ENCODE measurements around the gene PRR20A. TPM values are rescaled to one million over a fixed set of nuclear protein-coding genes. Genes with fewer than 3 reads are reported as not detected.
A peak's percentile ranks its signal among the peaks of the same experiment; 100 is the strongest.
"Not testable (repeated sequence)": the region's sequence is repeated elsewhere in the genome, so short reads cannot be mapped to it uniquely, and the experiment has no call there.

The PRR20A gene
- total RNA-seq, result not detected in 2 replicates

DNA sequence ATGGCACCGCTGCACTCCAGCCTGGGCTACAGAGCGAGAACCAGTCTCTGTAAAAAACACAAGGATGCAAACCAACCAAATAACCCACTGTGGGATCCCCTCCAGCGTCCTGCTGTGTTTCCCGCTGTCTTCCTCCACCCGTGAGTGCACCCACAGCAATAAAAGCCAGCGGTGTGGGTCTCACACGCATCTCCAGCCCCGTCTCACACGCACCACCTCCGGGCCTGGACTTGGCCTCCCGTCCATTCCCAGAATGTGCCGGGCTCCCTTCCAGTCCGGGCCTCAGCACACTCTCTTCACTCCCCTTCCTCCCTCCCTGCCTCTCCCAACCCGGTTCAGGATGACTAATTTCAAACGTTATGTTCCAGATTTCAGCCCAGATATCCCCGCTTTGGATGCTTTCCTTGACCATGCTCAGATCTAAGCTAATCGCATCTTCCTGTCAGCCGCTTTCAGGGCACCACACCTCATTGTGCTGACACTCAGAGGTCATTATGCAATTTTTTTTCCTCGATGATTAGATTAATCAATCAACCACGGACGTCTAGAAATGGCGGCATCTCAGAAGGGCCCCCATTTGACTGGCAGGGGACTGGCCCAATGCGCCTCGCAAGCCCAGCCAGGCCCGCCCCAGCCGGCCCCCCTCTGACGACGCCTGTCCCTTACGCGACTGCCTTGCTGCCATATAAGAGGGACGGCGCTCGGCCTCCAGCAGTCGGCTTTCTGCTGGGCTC lies at the start of gene PRR20A:
Gene PRR20A (plus strand): TSS at position 684 of the 734 bp plus-strand sequence. CDS start 387 bp downstream, outside the sequence.
- DNase-seq (ENCODE audit: low read depth); H3K4me3 ChIP-seq (ENCODE audit: low read depth, low read length): not testable (repeated sequence)

- TF ChIP-seq CTCF (conservative IDR thresholded peaks at IDR 0.05; ENCODE audit: low read depth, low read length), result no peak
- H3K4me3 ChIP-seq (ENCODE audit: low read depth, low read length), result no peak overlapping the region
- DNase-seq (ENCODE audit: low read depth), result no peak
These were observed 25.8 kb upstream of the PRR20A start for GRCh38 chr13:57114945-57115344.

- no peak overlapping the region for H3K4me3 ChIP-seq (ENCODE audit: low read depth, low read length)
- no peak for DNase-seq (ENCODE audit: low read depth)
- no peak for TF ChIP-seq CTCF (conservative IDR thresholded peaks at IDR 0.05; ENCODE audit: low read depth, low read length)
These were observed 17.0 kb upstream of the PRR20A start for GRCh38 chr13:57123681-57124080.

- TF ChIP-seq CTCF (conservative IDR thresholded peaks at IDR 0.05; ENCODE audit: low read depth, low read length), result no peak
- H3K4me3 ChIP-seq (ENCODE audit: low read depth, low read length), result no peak overlapping the region
- no peak for DNase-seq (ENCODE audit: low read depth)
These were observed 11.8 kb upstream of the PRR20A start for GRCh38 chr13:57128909-57129308.

- no peak for DNase-seq (ENCODE audit: low read depth)
- TF ChIP-seq CTCF (conservative IDR thresholded peaks at IDR 0.05; ENCODE audit: low read depth, low read length), result no peak
These were observed 4.6 kb upstream of the PRR20A start for GRCh38 chr13:57136093-57136492.

DNA sequence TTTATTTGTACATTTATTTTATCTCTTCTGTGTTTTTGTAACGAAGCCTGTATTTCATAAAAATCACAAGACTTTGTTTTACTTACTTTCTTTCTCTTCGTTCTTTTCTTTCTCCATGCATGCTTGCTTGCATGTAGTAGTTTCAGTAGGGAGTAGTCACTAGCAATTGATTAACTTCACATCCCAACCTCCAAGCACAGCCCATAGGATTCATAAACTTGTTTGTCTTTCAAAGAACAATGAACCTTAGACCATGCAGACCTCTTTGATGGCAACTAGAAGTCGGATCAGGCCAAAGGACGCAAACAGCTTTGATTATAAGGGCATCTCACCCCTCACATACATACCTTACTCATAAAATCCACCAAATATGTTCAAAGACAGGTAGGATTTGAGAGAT lies 3.1 kb upstream of the PRR20A start:
- peak; percentile 2 for DNase-seq (ENCODE audit: low read depth)
- H3K4me3 ChIP-seq (ENCODE audit: low read depth, low read length), result no peak overlapping the region
- TF ChIP-seq CTCF (conservative IDR thresholded peaks at IDR 0.05; ENCODE audit: low read depth, low read length), result no peak

More at GRCh38 chr13:57136093-57136492, 4.6 kb upstream of the PRR20A start:
- no peak overlapping the region for H3K4me3 ChIP-seq (ENCODE audit: low read depth, low read length)

GRCh38 chr13:57138988-57139387 lies 1.7 kb upstream of the PRR20A start:
- no peak for DNase-seq (ENCODE audit: low read depth)
- H3K4me3 ChIP-seq (ENCODE audit: low read depth, low read length), result no peak overlapping the region
- no peak for TF ChIP-seq CTCF (conservative IDR thresholded peaks at IDR 0.05; ENCODE audit: low read depth, low read length)

DNA sequence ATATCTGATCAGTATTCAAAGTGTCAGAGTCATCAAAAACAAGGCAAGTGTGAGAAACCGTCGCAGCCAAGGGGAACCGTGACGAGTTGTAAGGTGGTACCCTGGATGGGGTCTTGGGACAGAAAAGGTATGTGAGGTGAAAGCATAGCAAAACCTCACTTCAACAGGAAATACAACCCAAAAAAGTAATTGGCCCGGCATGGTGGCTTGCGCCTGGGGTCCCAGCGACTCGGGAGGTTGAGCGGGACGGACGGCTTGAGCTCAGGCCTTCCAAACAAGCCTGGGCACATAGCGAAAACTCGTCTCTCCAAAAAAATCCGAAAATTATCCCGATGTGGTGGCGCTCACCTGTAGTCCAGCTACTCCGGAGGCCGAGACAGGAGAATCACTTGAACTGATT lies 937 bp upstream of the PRR20A start:
- DNase-seq (ENCODE audit: low read depth); H3K4me3 ChIP-seq (ENCODE audit: low read depth, low read length): not testable (repeated sequence)

DNA sequence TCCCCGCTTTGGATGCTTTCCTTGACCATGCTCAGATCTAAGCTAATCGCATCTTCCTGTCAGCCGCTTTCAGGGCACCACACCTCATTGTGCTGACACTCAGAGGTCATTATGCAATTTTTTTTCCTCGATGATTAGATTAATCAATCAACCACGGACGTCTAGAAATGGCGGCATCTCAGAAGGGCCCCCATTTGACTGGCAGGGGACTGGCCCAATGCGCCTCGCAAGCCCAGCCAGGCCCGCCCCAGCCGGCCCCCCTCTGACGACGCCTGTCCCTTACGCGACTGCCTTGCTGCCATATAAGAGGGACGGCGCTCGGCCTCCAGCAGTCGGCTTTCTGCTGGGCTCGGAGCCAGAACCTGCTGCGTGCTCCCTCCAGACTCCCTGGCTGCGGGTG lies 6.5 kb downstream of the PRR20A start, which contains the start of gene PRR20B:
Gene PRR20B (plus strand): TSS at position 301 of the 400 bp plus-strand sequence. CDS start 387 bp downstream, outside the sequence.
- DNase-seq (ENCODE audit: low read depth), result not testable (repeated sequence)

DNA sequence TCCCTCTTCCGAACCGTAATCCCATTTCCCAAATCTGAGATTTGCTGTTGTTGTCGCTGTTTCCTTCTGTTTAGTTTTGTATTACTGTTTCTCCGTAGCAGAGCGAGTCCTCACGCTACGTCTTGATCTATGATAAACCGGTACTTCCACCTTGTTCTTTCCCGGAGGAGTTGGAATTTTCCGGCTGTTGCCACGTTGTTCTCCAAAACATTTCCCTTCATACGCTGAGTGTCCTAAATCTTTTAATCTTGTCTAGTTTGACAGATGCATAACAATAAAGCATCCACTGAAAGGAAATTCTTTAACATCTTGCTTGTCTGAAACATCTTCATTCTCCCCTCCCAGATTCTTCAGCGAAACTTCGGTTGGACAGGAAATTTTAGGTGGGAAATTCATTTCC lies 7.4 kb downstream of the PRR20A start:
- H3K4me3 ChIP-seq (ENCODE audit: low read depth, low read length); DNase-seq (ENCODE audit: low read depth): not testable (repeated sequence)

More for the DNA sequence above, 6.5 kb downstream of the PRR20A start, which contains the start of gene PRR20B:
- H3K4me3 ChIP-seq (ENCODE audit: low read depth, low read length), result not testable (repeated sequence)

DNA sequence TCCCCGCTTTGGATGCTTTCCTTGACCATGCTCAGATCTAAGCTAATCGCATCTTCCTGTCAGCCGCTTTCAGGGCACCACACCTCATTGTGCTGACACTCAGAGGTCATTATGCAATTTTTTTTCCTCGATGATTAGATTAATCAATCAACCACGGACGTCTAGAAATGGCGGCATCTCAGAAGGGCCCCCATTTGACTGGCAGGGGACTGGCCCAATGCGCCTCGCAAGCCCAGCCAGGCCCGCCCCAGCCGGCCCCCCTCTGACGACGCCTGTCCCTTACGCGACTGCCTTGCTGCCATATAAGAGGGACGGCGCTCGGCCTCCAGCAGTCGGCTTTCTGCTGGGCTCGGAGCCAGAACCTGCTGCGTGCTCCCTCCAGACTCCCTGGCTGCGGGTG lies 13.0 kb downstream of the PRR20A start, which contains the start of gene PRR20C:
Gene PRR20C (plus strand): TSS at position 301 of the 400 bp plus-strand sequence. CDS start 387 bp downstream, outside the sequence.
- DNase-seq (ENCODE audit: low read depth); H3K4me3 ChIP-seq (ENCODE audit: low read depth, low read length): not testable (repeated sequence)

Measured in epithelial cell of proximal tubule (primary cell).